ENCODE results near the gene PCAT7. TPM values are rescaled to one million over a fixed set of nuclear protein-coding genes. Genes with fewer than 3 reads are reported as not detected.
A peak's percentile ranks its signal among the peaks of the same experiment; 100 is the strongest.
"Not testable (repeated sequence)": the region's sequence is repeated elsewhere in the genome, so short reads cannot be mapped to it uniquely, and the experiment has no call there.

PCAT7 gene
- total RNA-seq: not detected
- not detected for polyA plus RNA-seq

GRCh38 chr9:94554439-94555331 lies at the start of gene PCAT7:
Gene PCAT7 (plus strand): TSS chr9:94555083.
- Histone ChIP-seq H3K4me3 (ENCODE audit: low read length) (no peak within 1 kb of the TSS), H3K9me3 (ENCODE audit: low read length) (no peaks in the 10 kb centered on the region), H3K4me1 (ENCODE audit: insufficient read depth, low read length) (no peaks in the 10 kb centered on the region), H3K36me3 (ENCODE audit: insufficient read depth, low read length) (no peaks in the 10 kb centered on the region), H3K27ac (ENCODE audit: low read depth, low read length) (no peak within 1 kb of the TSS), H3K27me3 (ENCODE audit: insufficient read depth, low read length, poor library complexity, severe bottlenecking) (no peaks in the 10 kb centered on the region)
- POLR2A ChIA-PET: no interaction called here
- Mint-ChIP-seq H3K4me1 (no peaks in the 10 kb centered on the region), H3K4me3 (no peak within 1 kb of the TSS), H3K27ac (no peak within 1 kb of the TSS), H3K9me3 (no peaks in the 10 kb centered on the region), H3K36me3 (no peaks in the 10 kb centered on the region), H3K27me3 (peaks cover 4 to 40% of the 10 kb centered on the region in 2 donors)
- CTCF ChIA-PET: no interaction called here
- peak in 2 of 5 donors; percentile 5 to 6 for DNase-seq

- H3K9me3 Mint-ChIP-seq: not testable (repeated sequence)
Observed at GRCh38 chr9:94506370-94506769, 48.5 kb upstream of the PCAT7 start.

GRCh38 chr9:94507531-94508258 lies 47.2 kb upstream of the PCAT7 start:
- no peaks in the 10 kb centered on the region for H3K4me1 Mint-ChIP-seq
- Histone ChIP-seq H3K9me3 (ENCODE audit: low read length) (no peaks in the 10 kb centered on the region), H3K27me3 (ENCODE audit: insufficient read depth, low read length, poor library complexity, severe bottlenecking) (no peaks in the 10 kb centered on the region), H3K4me1 (ENCODE audit: insufficient read depth, low read length) (no peaks in the 10 kb centered on the region), H3K36me3 (ENCODE audit: insufficient read depth, low read length) (no peaks in the 10 kb centered on the region), H3K27ac (ENCODE audit: low read depth, low read length) (no peak overlapping the region), H3K4me3 (ENCODE audit: low read length) (no peak overlapping the region)
- peaks cover 14 to 41% of the 10 kb centered on the region in 2 donors for H3K27me3 Mint-ChIP-seq
- no peak overlapping the region for H3K27ac Mint-ChIP-seq
- H3K36me3 Mint-ChIP-seq: no peaks in the 10 kb centered on the region
- no peak for DNase-seq
- no peak overlapping the region for H3K4me3 Mint-ChIP-seq
- ChIA-PET CTCF (no interaction called here), POLR2A (no interaction called here)
- H3K9me3 Mint-ChIP-seq: peaks cover 0 to 9% (median 0%) of the 10 kb centered on the region in 5 donors

More at GRCh38 chr9:94506370-94506769, 48.5 kb upstream of the PCAT7 start:
- H3K4me1 Mint-ChIP-seq; H3K27ac ChIP-seq (ENCODE audit: low read depth, low read length); DNase-seq; H3K4me3 Mint-ChIP-seq; H3K4me3 ChIP-seq (ENCODE audit: low read length); POLR2A ChIA-PET; H3K9me3 ChIP-seq (ENCODE audit: low read length); H3K36me3 Mint-ChIP-seq; CTCF ChIA-PET; H3K4me1 ChIP-seq (ENCODE audit: insufficient read depth, low read length); H3K36me3 ChIP-seq (ENCODE audit: insufficient read depth, low read length); H3K27ac Mint-ChIP-seq; H3K27me3 ChIP-seq (ENCODE audit: insufficient read depth, low read length, poor library complexity, severe bottlenecking): not testable (repeated sequence)
- H3K27me3 Mint-ChIP-seq: peaks cover 16 to 44% of the 10 kb centered on the region in 2 donors

- no peak overlapping the region for H3K27ac Mint-ChIP-seq
- Histone ChIP-seq H3K27ac (ENCODE audit: low read depth, low read length) (no peak overlapping the region), H3K4me3 (ENCODE audit: low read length) (no peak overlapping the region), H3K36me3 (ENCODE audit: insufficient read depth, low read length) (no peaks in the 10 kb centered on the region), H3K9me3 (ENCODE audit: low read length) (no peaks in the 10 kb centered on the region), H3K4me1 (ENCODE audit: insufficient read depth, low read length) (no peaks in the 10 kb centered on the region), H3K27me3 (ENCODE audit: insufficient read depth, low read length, poor library complexity, severe bottlenecking) (no peaks in the 10 kb centered on the region)
- peaks cover 0 to 3% (median 0%) of the 10 kb centered on the region in 5 donors for H3K9me3 Mint-ChIP-seq
- DNase-seq: no peak
- peaks cover 12 to 15% of the 10 kb centered on the region in 2 donors for H3K27me3 Mint-ChIP-seq
- POLR2A ChIA-PET: no interaction called here
- no peak overlapping the region for H3K4me3 Mint-ChIP-seq
- H3K4me1 Mint-ChIP-seq: no peaks in the 10 kb centered on the region
- CTCF ChIA-PET: no interaction called here
- H3K36me3 Mint-ChIP-seq: no peaks in the 10 kb centered on the region
Observed at GRCh38 chr9:94511134-94511954, 43.5 kb upstream of the PCAT7 start.

- H3K27ac ChIP-seq (ENCODE audit: low read depth, low read length): no peak overlapping the region
- no peaks in the 10 kb centered on the region for H3K36me3 ChIP-seq (ENCODE audit: insufficient read depth, low read length)
- no peaks in the 10 kb centered on the region for H3K9me3 ChIP-seq (ENCODE audit: low read length)
- H3K4me1 ChIP-seq (ENCODE audit: insufficient read depth, low read length): no peaks in the 10 kb centered on the region
- Mint-ChIP-seq H3K36me3 (no peaks in the 10 kb centered on the region), H3K27me3 (peaks cover 12 to 13% of the 10 kb centered on the region in 2 donors), H3K9me3 (no peaks in the 10 kb centered on the region), H3K27ac (no peak overlapping the region), H3K4me1 (no peaks in the 10 kb centered on the region), H3K4me3 (no peak overlapping the region)
- no peak for DNase-seq
- H3K4me3 ChIP-seq (ENCODE audit: low read length): no peak overlapping the region
- H3K27me3 ChIP-seq (ENCODE audit: insufficient read depth, low read length, poor library complexity, severe bottlenecking): no peaks in the 10 kb centered on the region
- ChIA-PET CTCF (no interaction called here), POLR2A (no interaction called here)
Observed at GRCh38 chr9:94511955-94512265, 43.0 kb upstream of the PCAT7 start.

GRCh38 chr9:94514722-94515121 lies 40.2 kb upstream of the PCAT7 start:
- Histone ChIP-seq H3K4me1 (ENCODE audit: insufficient read depth, low read length) (no peaks in the 10 kb centered on the region), H3K9me3 (ENCODE audit: low read length) (no peaks in the 10 kb centered on the region), H3K36me3 (ENCODE audit: insufficient read depth, low read length) (no peaks in the 10 kb centered on the region), H3K27ac (ENCODE audit: low read depth, low read length) (no peak overlapping the region), H3K27me3 (ENCODE audit: insufficient read depth, low read length, poor library complexity, severe bottlenecking) (no peaks in the 10 kb centered on the region), H3K4me3 (ENCODE audit: low read length) (no peak overlapping the region)
- H3K27ac Mint-ChIP-seq: no peak overlapping the region
- POLR2A ChIA-PET: no interaction called here
- DNase-seq: no peak
- CTCF ChIA-PET: no interaction called here
- no peaks in the 10 kb centered on the region for H3K36me3 Mint-ChIP-seq
- H3K4me1 Mint-ChIP-seq: no peaks in the 10 kb centered on the region
- H3K9me3 Mint-ChIP-seq: no peaks in the 10 kb centered on the region
- peaks cover 8 to 10% of the 10 kb centered on the region in 2 donors for H3K27me3 Mint-ChIP-seq
- no peak overlapping the region for H3K4me3 Mint-ChIP-seq

- DNase-seq: no peak
- no peaks in the 10 kb centered on the region for H3K4me1 ChIP-seq (ENCODE audit: insufficient read depth, low read length)
- ChIA-PET CTCF (no interaction called here), POLR2A (no interaction called here)
- H3K4me3 ChIP-seq (ENCODE audit: low read length): no peak overlapping the region
- Mint-ChIP-seq H3K36me3 (no peaks in the 10 kb centered on the region), H3K4me3 (no peak overlapping the region), H3K27me3 (peaks cover 3 to 4% of the 10 kb centered on the region in 2 donors), H3K9me3 (peaks cover 0 to 3% (median 0%) of the 10 kb centered on the region in 5 donors), H3K4me1 (no peaks in the 10 kb centered on the region), H3K27ac (no peak overlapping the region)
- H3K27me3 ChIP-seq (ENCODE audit: insufficient read depth, low read length, poor library complexity, severe bottlenecking): no peaks in the 10 kb centered on the region
- H3K9me3 ChIP-seq (ENCODE audit: low read length): no peaks in the 10 kb centered on the region
- H3K27ac ChIP-seq (ENCODE audit: low read depth, low read length): no peak overlapping the region
- no peaks in the 10 kb centered on the region for H3K36me3 ChIP-seq (ENCODE audit: insufficient read depth, low read length)
Observed at GRCh38 chr9:94517254-94517653, 37.6 kb upstream of the PCAT7 start.

Measured in CD8-positive, alpha-beta memory T cell (primary cell).